ENCODE data around the gene TCF7L1.
"Not testable (repeated sequence)": the region's sequence is repeated elsewhere in the genome, so short reads cannot be mapped to it uniquely, and the experiment has no call there.

Gene TCF7L1

GRCh38 chr2:85132834-85133637 lies at the start of gene TCF7L1:
TSS of gene TCF7L1 (plus strand) at chr2:85133392. CDS start at chr2:85133685, 293 bp downstream.
- DNase-seq: peak; percentile 88

- DNase-seq: no peak
These were observed 47.6 kb upstream of the TCF7L1 start for GRCh38 chr2:85085563-85085962.

GRCh38 chr2:85087541-85087940 lies 45.7 kb upstream of the TCF7L1 start:
- DNase-seq: no peak

- no peak for DNase-seq
These were observed 44.3 kb upstream of the TCF7L1 start for GRCh38 chr2:85088921-85089320.

GRCh38 chr2:85089585-85089984 lies 43.6 kb upstream of the TCF7L1 start:
- DNase-seq: peak; percentile 85

- DNase-seq: no peak
These were observed 41.4 kb upstream of the TCF7L1 start for GRCh38 chr2:85091838-85092237.

- no peak for DNase-seq
These were observed 38.1 kb upstream of the TCF7L1 start for GRCh38 chr2:85095094-85095493.

- peak; percentile 4 for DNase-seq
These were observed 36.6 kb upstream of the TCF7L1 start for GRCh38 chr2:85096616-85097015.

GRCh38 chr2:85104228-85104627 lies 29.0 kb upstream of the TCF7L1 start:
- no peak for DNase-seq

- DNase-seq: no peak
These were observed 26.6 kb upstream of the TCF7L1 start for GRCh38 chr2:85106489-85107180.

GRCh38 chr2:85110991-85111560 lies 22.1 kb upstream of the TCF7L1 start:
- DNase-seq: no peak

GRCh38 chr2:85111819-85112281 lies 21.3 kb upstream of the TCF7L1 start:
- DNase-seq: no peak

- DNase-seq: no peak
These were observed 20.1 kb upstream of the TCF7L1 start for GRCh38 chr2:85112906-85113625.

- no peak for DNase-seq
These were observed 18.4 kb upstream of the TCF7L1 start for GRCh38 chr2:85114586-85115330.

GRCh38 chr2:85116207-85116606 lies 17.0 kb upstream of the TCF7L1 start:
- no peak for DNase-seq

GRCh38 chr2:85119900-85120299 lies 13.3 kb upstream of the TCF7L1 start:
- DNase-seq: peak; percentile 24

GRCh38 chr2:85120363-85120762 lies 12.8 kb upstream of the TCF7L1 start:
- no peak for DNase-seq

GRCh38 chr2:85126462-85126861 lies 6.7 kb upstream of the TCF7L1 start:
- not testable (repeated sequence) for DNase-seq

- DNase-seq: no peak
These were observed 3.3 kb upstream of the TCF7L1 start for GRCh38 chr2:85129861-85130260.

- DNase-seq: no peak
These were observed 2.8 kb upstream of the TCF7L1 start for GRCh38 chr2:85130407-85130806.

GRCh38 chr2:85131116-85131515 lies 2.1 kb upstream of the TCF7L1 start:
- peak; percentile 74 for DNase-seq

GRCh38 chr2:85132397-85132796 lies 795 bp upstream of the TCF7L1 start:
- DNase-seq: peak; percentile 40
